Activated effector memory CD4-positive, alpha-beta T cell treated with anti-CD3 and anti-CD28 coated beads, Interleukin-2, amount 50 U/mL, for 16 hours (primary cell): ENCODE measurements around the gene LY86.

Source experiments
- DNase-seq: peaks from one replicate; pipeline ENCODE4 v3.0.0-alpha.2; 2020

LY86 gene

DNA sequence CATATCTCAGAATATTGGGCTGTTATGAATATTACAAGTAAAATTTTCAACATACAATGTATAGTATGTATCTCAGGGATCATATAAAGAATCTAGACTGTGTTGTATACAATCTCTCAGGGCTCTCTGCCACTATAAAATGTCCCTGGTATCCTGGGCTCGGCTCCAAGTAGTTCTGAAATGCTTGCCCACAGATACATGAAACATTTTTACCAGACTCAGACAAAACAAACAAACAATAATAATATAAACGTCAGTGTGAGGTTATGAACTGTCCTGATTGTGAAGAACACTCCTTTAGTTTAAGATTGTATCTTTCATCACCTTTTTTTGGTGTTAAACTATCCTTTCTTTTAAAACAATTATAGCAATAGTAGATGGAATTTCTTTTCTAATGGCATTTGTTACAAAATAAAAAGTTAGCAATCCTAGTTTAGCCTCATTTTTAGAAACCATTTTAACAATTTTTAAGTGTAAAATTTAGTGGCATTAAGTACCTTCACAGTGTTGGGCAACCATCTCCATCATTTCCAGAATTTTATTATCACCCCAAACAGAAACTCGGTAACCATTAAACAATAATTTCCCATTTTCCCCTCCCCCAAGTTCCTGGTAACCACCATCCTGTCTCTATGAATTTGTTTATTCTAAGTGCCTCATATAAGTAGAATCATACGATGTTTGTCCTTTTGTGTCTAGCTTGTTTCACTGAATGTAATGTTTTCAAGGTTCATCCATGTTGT is 17.4 kb upstream of the LY86 start:
- no peak for DNase-seq

DNA sequence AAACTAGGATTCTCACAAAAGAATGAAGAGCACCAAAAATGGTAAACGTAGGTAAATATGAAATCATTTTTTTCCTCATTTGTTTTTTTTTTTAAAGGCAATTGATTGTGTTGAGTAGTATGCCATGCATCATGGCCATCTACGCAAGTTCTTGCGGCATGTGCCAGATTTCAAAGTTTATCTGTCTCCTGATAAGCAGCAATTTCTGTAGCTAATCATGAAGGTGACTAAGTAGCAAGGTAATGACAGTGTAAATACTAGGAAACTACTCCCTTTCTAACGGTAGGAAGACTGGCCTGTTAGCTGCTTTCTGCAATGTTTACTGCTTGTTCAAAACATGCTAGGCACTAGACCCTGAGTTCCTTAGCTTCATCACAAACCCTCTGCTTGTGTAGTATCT is 13.4 kb upstream of the LY86 start:
- no peak for DNase-seq

DNA sequence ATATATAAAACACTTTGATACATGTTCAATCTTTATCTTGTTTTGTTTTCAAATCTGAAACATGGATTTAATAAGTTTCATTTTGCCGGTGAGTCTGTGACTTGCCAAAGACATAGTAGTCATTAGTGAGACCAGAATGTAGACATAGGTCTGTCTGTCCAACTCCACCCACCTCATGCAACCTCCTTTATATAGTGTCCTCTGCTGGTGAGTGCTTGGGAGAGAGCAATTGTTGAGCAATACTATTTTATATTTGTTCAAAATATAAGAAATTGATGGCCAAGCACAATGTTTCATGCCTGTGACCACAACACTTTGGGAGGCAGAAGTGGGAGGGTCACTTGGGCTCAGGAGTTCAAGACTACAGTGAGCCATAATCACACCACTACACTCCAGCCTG is 10.8 kb upstream of the LY86 start:
- DNase-seq, result no peak

DNA sequence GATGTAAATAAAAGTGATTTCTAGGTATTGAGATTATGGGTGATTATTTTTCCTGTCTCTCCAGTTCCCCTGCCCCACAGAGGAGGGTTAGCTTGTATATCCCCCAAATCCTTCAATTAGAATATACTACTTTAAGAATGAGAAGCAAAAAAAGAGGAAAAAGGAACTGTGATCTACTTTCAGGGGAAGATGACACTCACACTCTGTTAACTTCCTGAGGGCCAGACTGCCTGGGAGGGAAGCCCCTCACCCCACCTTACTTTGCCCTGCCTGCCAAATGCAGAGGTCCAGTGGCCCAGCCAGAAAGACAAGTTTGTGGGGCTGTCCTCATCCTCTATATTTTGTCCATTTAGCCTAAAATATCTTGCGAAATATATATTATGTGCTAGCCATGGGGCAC is 9.2 kb upstream of the LY86 start:
- no peak for DNase-seq

DNA sequence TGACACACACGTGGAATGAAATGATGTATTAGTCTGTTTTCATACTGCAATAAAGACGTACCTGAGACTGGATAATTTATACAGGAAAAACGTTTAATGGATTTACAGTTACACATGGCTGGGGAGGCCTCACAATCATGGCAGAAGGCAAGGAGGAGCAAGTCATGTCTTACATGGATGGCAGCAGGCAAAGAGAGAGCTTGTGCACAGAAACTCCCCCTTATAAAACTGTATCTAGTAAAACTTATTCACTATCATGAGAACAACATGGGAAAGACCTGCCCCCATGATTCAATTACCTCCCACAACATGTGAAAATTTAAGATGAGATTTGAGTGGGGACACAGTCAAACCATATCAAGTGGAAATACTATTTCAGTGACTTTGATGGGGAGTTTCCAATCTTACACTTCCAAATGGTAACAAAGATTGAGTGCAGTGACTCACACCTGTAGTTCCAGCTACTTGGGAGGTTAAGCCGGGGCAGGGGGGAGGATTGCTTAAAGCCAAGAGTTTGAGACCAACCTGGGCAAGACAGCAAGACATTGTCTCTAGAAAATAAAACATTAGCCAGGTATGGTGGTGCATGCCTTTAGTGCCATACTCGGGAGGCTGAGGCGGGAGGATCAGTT is 8.2 kb upstream of the LY86 start:
- DNase-seq, result no peak

DNA sequence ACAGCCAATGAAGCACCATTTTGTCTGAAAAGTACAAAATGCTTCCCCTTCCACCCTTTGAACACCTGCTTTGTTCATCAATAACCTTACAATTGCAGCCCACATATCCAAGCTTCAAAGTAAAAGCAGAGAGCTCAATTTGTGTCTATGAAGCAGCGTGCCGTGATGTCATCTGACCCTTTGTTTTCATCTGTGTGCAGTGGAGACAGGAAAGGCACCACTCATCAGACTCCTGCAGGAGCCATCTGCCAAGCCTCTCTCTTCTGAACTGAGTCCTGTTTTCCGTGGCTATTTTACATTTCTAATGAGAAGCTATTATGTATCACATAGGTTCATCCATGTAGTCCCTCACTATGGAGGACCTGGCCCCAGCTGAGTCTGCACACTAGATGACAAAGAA is 7.5 kb upstream of the LY86 start:
- DNase-seq, result no peak

DNA sequence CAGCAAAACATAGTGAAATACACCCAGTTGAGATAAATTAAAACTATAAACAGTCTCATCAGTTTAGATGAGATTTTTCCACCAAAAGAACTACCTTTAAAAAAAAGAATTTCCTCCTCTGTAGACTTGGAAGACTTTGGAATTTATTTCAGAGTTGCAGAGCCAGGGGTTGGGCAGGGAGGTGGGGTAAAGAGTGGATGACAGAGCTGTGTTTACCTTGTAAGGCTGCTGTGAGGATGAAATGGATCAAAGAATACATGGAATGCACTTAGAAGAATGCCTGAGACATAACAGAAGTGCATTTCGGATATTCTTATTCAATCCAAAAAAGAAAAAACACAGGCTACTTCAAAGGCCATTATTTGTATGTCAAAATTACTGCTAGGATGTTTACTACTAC is 6.4 kb upstream of the LY86 start:
- no peak for DNase-seq

DNA sequence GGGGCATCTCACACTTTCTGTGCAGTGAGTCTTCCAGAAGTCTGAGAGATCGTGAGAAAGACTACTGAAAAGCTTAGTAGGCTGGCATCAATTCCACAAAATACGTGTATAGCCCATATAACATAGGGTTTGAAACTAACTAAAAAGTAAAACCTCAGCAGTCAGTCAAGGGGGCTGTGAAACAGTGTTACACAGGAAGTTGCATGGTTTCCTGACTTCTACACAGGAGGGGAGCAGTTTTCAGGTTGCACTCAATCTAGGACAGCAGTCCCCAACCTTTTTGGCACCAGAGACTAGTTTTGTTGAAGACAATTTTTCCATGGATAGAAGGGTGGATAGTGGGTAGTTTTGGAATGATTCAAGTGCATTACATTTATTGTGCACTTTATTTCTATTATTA is 4.7 kb upstream of the LY86 start:
- DNase-seq, result no peak

DNA sequence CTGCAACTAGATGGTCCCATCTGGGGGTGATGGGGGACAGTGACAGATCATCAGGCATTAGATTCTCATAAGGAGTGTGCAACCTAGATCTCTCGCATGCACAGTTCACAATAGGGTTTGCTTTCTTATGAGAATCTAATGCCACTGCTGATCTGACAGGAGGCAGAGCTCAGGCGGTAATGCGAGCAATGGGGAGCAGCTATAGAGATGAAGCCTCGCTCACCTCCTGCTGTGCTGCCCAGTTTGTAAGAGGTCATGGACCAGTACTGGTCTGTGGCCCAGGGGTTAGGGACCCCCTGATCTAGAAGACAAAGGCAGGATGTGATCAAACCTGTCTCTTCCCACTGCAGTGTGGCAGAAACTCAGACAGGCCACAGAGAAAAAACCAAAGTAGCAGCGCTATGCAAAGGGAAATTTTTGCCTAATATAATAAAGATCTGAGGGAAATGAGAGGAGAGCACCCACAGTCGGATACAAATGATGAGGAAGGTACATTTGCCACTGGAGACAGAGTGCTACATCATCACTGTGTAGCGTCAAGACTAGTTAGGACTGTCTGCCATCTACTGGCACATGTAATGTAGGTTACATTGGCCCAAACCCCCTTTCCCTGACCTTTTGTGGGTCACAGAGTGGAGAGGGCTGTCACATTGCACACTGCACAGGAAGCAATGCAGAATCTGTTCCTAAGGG is 4.1 kb upstream of the LY86 start:
- DNase-seq, result no peak

DNA sequence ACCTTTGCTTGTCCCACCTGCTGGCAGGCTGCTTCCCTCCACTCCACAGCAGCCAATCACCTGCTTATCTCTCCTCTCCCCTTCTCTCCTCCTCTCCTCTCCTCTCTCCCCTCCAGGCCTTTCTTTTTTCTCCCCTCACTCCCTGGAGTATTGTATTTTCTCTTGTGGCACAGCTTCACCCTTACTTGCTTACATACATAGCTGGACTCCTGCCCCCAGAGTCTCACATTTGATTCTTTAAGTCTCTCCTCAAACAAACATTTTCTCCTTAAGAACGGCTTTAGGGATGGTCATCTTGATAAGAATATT is 3.6 kb upstream of the LY86 start:
- no peak for DNase-seq

DNA sequence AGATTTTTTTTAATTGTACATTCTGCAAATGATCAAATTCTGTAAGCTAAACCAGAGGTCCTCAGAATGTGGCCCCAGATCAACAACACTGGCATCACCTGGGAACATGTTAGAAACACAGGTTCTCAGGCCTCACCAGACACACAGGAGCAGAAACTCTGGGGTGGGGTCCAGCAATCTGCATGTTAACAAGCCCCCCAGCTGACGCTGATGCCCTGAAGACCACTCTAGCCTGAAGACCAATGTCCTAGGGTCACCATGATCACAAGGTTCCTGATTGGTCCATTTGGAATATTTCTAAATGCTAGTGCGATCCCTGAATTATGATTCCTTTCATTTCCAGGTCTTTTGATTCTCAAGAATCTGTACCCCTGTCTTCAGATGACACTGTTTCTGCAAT is 2.4 kb upstream of the LY86 start:
- no peak for DNase-seq

DNA sequence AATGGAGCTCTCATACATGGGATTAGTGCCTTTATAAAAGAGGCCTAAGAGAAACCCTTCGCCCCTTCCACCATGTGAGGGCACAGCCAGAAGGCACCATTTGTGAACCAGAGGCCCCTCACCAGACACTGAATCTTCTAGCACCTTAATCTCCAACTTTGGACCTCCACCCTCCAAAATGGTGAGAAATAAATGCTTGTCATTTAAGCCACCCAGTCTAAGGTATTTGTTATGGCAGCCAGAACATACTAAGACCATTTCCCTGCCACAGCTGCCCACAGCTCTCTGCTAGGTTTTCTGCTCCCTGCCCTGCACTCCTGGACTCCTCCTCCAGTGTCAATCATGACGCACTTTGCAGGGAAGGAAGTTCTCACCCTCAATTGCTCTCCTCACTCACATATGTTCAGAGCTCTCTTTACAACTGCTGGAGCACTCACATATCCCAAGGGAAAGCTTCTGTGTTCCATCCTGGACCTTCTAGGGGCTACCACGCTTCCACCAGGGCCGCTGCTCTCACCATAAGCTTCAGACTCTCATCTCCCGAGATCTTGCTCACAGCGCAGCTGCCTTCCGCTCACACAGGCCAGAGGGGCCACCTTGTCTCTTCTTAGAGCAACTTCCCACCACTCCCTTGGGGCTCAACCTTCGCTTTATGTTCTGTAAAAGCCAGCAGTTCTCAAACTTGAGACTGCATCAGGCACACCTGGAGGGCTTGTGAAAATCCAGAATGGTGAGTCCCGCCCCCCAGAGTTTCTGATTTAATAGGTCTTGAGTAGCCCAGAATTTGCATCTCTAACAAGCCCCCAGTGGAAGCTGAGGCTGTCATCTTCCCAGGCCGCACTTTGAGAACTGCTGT is 1.6 kb upstream of the LY86 start:
- DNase-seq, result no peak

DNA sequence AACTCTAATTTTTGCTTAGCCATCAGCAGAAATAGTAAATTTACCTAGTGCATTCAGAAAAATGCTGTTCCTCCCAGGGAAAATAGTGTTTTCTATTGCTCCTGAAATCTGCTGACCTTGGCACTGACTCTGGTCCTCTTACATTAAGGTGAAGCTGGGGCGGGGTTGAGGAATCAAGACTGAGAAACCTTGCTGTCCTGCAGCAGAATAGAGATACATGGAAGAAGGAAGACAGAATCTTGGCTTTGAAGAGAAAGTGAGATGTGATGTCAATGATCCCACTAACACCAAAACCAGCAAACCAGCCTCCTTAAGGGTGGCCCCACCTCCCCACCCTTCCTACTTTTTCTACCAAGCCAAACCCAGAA is 840 bp upstream of the LY86 start:
- DNase-seq, result no peak

DNA sequence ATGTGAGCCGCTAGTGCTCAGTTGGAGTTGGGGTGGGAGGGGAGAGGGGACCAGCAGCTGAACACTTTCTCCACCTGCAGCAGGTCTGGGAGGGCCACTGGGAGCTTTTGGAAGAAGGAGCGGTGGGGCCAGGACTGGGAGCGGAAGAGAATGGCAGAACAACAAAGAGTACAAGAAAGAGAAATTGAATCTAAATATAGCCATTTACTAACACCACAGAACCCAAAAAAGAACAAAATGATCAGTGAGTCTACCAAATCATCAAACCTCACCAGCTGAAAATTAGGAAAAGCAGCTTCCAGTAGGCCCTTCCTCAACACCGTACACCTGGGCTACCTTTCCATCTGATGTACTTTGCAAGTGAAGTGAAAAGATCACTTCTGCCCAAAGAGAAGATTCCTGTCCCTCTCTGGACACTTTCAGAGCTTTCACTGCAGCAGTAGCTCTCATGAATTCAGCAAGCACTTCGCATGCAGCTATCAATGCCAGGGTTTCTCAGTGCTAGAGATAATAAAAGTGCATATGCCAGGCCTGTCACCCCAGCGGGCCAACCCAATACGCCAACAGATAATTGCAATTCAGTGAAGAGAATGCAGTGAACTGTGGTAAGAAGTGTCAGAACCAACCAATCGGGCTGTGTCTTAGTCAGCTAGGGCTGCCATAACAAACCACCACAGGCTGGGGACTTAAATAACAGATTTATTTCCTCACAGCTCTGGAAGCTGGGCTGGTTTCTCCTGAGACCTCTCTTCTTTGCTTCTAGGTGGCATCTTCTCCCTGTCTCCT is 597 bp downstream of the LY86 start:
- DNase-seq, result no peak

DNA sequence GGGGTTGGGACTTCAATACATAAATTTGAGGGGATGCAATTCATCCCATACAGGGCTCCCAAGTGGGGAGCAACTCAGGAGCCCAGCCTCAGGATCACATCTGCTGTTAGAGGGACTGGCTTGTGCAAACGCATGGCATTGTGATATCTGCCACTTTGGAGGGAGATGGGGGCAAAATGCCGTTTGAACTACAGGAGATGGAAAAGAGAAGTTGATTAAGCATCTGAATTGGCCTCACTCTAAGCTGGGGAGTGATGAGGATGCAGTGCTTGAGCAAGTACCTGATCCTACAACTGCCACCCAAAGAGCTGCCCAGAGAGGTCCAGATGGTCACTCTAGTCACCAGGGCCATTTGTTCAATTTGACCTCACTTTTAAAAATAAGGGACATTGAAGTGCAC is 2.0 kb downstream of the LY86 start:
- no peak for DNase-seq

DNA sequence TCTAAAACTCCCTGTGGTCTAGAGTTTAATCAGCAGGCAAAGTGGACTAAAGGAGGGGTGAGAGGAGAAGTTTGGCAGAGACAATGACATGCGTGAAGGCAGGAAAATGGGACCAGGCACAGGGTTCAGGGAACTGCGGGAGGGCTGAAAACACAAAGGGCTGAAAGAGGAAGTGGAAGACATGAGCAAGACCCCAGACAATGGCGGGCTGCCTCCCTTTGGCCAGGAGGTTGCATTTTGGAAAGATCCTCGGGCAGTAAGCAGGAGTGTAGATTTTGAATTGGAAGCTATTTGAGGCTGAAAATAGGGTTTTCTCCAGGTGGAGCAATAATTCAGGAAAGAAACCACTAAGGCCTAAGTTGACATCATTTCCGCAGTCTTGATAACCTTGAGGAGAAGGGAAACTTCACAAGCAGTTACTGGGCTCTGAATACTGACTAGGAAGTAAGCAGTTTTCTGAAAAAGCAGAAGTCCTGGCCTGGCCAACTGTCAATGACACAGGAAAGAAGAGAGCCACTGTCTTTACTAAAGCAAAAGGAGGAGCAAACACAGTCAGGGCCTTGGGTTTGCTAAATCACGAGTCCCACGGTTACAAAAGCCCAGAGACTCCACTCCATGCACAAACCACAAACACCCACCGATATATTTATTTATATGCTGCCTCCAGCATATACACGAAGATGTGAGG is 3.4 kb downstream of the LY86 start:
- no peak for DNase-seq

DNA sequence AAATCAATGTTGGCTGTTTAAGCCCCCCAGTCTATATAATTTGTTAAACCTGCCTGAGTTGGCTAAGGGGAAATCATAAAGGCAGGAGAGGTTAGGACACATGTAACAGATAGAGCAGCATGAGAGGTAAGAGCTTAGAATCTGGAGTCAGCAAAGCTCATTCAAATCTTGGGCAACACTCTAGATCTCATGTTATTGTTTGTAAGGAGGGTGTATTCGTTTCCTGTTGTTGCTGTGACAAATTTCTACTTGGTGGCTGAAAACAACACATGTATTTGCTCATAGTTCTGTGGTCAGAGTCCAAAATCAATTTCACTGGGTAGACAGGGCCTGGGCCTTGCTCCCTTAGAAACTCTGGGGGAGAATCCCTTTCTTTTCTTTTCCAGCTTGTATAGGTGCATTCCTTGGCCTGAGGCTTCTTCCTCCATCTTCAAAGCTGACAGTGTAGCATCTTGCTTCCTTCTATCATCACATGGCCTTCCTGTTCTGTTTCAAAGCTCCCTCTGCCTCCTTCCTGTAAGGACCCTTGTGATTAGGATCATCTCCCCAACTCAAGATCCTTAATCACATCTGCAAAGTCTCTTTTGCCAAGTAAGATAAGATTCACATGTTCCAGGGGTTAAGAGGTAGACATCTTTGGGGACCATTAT is 4.4 kb downstream of the LY86 start:
- no peak for DNase-seq

DNA sequence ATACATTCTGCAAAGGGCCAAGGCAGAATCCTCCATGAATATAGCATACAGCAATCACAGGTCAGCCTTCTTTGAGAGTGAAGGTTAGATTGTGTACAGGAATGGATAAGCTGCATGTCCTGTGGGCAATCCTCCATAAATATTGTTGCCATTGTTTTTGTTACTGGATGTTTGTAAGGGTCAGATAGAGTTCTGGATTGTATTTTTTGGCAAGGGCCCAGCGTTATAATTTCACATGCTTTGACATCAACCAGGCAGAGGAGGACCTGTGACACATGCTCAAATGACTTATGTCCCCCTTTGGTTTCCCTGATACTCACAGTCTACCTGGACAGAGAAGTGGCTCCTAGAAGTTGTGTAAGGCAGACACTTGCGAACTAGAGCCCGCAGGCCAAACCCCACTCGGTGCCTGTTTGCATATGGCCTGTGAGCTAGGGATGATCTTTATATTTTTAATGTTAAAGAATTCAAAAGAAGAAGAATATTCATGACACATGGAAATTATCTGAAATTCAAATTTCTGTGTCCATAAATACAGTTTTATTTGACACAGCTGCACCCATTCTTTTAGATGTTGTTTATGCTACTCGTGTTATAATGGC is 5.4 kb downstream of the LY86 start:
- DNase-seq, result no peak

DNA sequence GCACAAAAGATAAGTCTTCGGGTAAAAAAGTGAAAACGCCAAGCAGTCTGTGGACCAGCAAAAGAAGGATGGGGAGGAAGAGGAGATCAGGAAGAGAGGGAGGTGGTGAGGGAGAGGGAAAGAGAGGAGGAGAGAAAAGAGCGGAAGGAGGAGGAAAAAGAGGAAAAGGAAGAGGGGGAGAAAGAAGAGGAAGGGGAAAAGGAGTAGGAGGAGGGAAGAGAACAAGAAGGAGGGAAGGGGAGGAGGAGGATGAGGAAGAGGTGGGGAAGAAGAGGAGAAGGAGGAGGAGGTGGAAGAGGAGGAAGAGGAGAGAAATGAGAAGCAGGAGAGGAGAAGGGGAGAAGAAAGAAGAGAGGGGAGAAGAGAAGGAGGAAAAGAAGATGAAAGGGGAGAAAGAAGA is 6.5 kb downstream of the LY86 start:
- DNase-seq, result no peak

DNA sequence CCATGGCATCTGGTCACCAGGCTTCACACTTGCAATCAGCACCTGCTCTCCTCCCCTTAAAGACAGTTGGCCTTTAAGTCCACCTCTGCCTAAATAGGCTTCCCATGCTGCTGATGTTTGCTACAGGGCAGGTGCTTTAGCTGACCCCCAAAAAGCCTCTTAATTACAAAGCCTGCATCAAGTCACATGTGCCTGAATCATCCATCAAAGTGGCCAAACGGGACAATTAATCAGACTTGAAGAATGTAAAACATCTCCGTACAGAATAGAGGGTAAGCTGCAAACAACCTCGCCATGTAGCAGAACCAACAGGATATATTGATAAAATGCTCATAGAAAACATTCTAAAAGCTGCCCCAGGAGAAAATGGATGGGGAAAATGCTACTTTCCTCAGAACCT is 7.4 kb downstream of the LY86 start:
- no peak for DNase-seq
